K562 (cell line): Measurements from ENCODE around the gene TLE3. TPM values are rescaled to one million over a fixed set of nuclear protein-coding genes. Genes with fewer than 3 reads are reported as not detected.

ENCODE experiments used
- ERF ChIP-seq: fragments of 450-650 bp; formaldehyde crosslinking; IDR thresholded peaks from 2 replicates; pipeline ENCODE4 v1.4.0; 2020; ENCODE audit warnings: mild to moderate bottlenecking, mixed read lengths
- FOXJ2 ChIP-seq: fragments of 200-800 bp; sonication (Bioruptor generic); IDR thresholded peaks from 2 replicates; pipeline ENCODE4 v1.6.1; 2016; ENCODE audit warnings: missing genetic modification characterization, missing compliant biosample characterization
- FOXK2 ChIP-seq, 2 experiments: fragments of 450-650 bp; IDR thresholded peaks in 1 of 2; conservative IDR thresholded peaks in 1 of 2; 2 replicates each; pipeline ENCODE4 v1.6.1; 2016; ENCODE audit warnings: low read depth in 2 of 2, mild to moderate bottlenecking in 1 of 2
- KLF6 ChIP-seq: fragments of 250-450 bp; sonication (Bioruptor Pico); IDR thresholded peaks from 2 replicates; pipeline ENCODE4 v1.4.0; 2020; ENCODE audit warnings: mild to moderate bottlenecking, moderate library complexity, borderline replicate concordance
- MBD2 ChIP-seq: sonication (generic); IDR thresholded peaks from 2 replicates; pipeline ENCODE4 v1.6.1; 2016; ENCODE audit warnings: low read depth, borderline replicate concordance
- MEF2D ChIP-seq: conservative IDR thresholded peaks from 2 replicates; pipeline ENCODE4 v1.6.1; 2016; ENCODE audit warnings: low read depth, missing genetic modification characterization, missing compliant biosample characterization
- NR2C2 ChIP-seq, 2 experiments: fragments of 200-800 bp in 1 of 2; sonication (Bioruptor generic) in 1 of 2; sonication (generic) in 1 of 2; formaldehyde crosslinking in 1 of 2; IDR thresholded peaks; 2 replicates each; pipeline versions ENCODE4 v1.6.1 to v1.8.0; 2016 to 2022; ENCODE audit warnings: mild to moderate bottlenecking in 1 of 2, missing compliant biosample characterization in 1 of 2, missing genetic modification characterization in 1 of 2, missing genetic modification reagents in 1 of 2
- PTBP1 ChIP-seq: fragments of 200-400 bp; formaldehyde crosslinking; IDR thresholded peaks from 2 replicates; pipeline ENCODE4 v1.6.1; 2017; ENCODE audit warnings: low read depth, low read length
- RNF2 ChIP-seq: sonication (generic); IDR thresholded peaks from 2 replicates; pipeline ENCODE4 v1.6.1; 2016
- SP2 ChIP-seq: IDR thresholded peaks from 2 replicates; pipeline ENCODE4 v1.6.1; 2011; ENCODE audit warnings: mild to moderate bottlenecking, low read depth, low read length, moderate library complexity; ENCODE audit not compliant: poor library complexity, severe bottlenecking; ENCODE audit errors: extremely low read depth
- SRSF7 ChIP-seq: fragments of 200-400 bp; formaldehyde crosslinking; optimal IDR thresholded peaks from 2 replicates; pipeline ENCODE3; 2017; ENCODE audit warnings: mild to moderate bottlenecking, low read depth, low read length
- TSC22D4 ChIP-seq: fragments of 450-650 bp; IDR thresholded peaks from 2 replicates; pipeline ENCODE4 v1.6.1; 2016; ENCODE audit warnings: missing genetic modification characterization, missing biosample characterization, control low read depth
- VEZF1 ChIP-seq: fragments of 200-800 bp; sonication (Bioruptor generic); IDR thresholded peaks from 2 replicates; pipeline ENCODE4 v1.6.1; 2017; ENCODE audit warnings: missing genetic modification characterization, missing compliant biosample characterization
- ZC3H8 ChIP-seq: fragments of 450-650 bp; IDR thresholded peaks from 2 replicates; pipeline ENCODE4 v1.6.1; 2017
- ZEB2 ChIP-seq: fragments of 450-650 bp; IDR thresholded peaks from 2 replicates; pipeline ENCODE4 v1.6.1; 2016
- ZNF165 ChIP-seq: fragments of 250-450 bp; sonication (Bioruptor Pico); IDR thresholded peaks from 2 replicates; pipeline ENCODE4 v1.4.0; 2020; ENCODE audit warnings: borderline replicate concordance
- ZNF23 ChIP-seq: fragments of 250-450 bp; sonication (Bioruptor Pico); IDR thresholded peaks from 2 replicates; pipeline ENCODE4 v1.4.0; 2020; ENCODE audit warnings: mild to moderate bottlenecking
- polyA plus RNA-seq, 8 experiments: library from polyadenylated mRNA; depleted of rRNA in 4 of 8; stranded (reverse) in 5 of 8; unstranded in 3 of 8; fragments of >200 nt; fragmentation: Nextera tagmentation in 2 of 8; fragmentation: Illumina TruSeq in 1 of 8; extraction: Ambion mirVana in 2 of 8; extraction: Trizol in 1 of 8; gene quantifications; 2 replicates each; pipeline versions ENCODE4 v1.2.1 to v1.2.3, GENCODE V29; 2011 to 2014; ENCODE audit warnings: inconsistent platforms in 1 of 8, missing spikeins in 1 of 8
- total RNA-seq, 7 experiments: library from RNA; depleted of rRNA in 6 of 7; stranded (reverse); fragments of >200 nt in 6 of 7; fragmentation: Illumina TruSeq in 2 of 7; extraction: Trizol in 2 of 7; gene quantifications; 2 replicates each; pipeline versions ENCODE4 v1.2.1 to v1.2.3, GENCODE V29; 2011 to 2021; ENCODE audit warnings: low replicate concordance in 1 of 7
- TF ChIP-seq, protein P1 (sequence below): sonication (generic); formaldehyde crosslinking; IDR thresholded peaks from 2 replicates; pipeline ENCODE4 v1.8.1; 2023; ENCODE audit warnings: mild to moderate bottlenecking, missing genetic modification reagents
- TF ChIP-seq, protein P2 (sequence below): sonication (generic); formaldehyde crosslinking; IDR thresholded peaks from 2 replicates; pipeline ENCODE4 v1.8.1; 2023; ENCODE audit warnings: mild to moderate bottlenecking, missing genetic modification reagents
- TF ChIP-seq, protein P3 (sequence below), 2 experiments: fragments of 450-650 bp in 1 of 2; IDR thresholded peaks; 2 replicates each; pipeline ENCODE4 v1.6.1; 2011 to 2017; ENCODE audit warnings: low read depth in 2 of 2, antibody characterized with exemption in 1 of 2, borderline replicate concordance in 1 of 2, low read length in 1 of 2, mild to moderate bottlenecking in 1 of 2, mixed read lengths in 1 of 2; ENCODE audit not compliant: control insufficient read depth in 1 of 2

TLE3 gene
- total and polyA plus RNA-seq, 9 of the 15 experiments (the other 6 are each of a cell fraction or from before 2014, with no cell fraction given): 1.5 to 84.2 (median 14.1) TPM

DNA sequence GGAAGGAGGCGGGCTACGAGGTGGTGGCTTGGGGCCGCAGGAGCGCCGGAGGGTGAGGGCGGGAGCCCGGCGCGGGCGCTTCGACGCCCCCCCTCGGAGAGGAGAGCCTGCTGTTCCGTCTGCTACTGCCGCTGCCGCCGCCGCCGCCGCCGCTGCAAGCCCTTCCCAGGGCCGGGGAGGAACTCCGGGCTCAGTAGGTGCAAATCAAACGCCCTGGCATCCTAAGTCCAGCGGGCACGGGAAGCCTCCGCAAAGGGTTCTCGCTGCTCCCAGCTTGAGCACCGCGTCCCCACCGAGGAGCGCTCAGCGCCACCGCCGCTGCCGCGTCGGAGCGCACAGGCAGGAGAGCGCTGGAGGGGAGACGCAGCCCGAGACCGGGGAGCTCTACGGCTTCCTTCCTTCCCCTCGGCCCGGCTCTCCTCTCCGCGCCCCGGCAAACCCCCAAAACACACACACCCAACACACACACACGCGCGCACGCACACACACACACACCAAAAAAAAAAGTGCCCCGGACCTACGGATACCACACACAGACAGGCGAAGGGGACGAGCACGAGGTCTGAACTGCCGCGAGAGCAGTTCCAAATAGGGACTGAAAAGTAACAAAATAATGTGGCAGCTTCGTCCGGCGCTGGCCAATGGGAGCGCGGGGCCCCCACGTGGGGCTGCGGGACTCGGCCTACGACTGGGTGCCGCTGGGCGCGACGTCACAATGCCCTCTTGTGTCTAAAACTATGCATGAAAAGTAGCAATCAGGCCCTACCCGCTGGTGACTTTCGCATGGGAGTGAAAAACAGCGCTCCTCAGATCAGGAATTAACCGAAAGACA lies at the start of gene TLE3 (continued):
- TF ChIP-seq, protein P1, sequence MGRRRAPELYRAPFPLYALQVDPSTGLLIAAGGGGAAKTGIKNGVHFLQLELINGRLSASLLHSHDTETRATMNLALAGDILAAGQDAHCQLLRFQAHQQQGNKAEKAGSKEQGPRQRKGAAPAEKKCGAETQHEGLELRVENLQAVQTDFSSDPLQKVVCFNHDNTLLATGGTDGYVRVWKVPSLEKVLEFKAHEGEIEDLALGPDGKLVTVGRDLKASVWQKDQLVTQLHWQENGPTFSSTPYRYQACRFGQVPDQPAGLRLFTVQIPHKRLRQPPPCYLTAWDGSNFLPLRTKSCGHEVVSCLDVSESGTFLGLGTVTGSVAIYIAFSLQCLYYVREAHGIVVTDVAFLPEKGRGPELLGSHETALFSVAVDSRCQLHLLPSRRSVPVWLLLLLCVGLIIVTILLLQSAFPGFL (CRISPR knock-in tag): no peak
- TF ChIP-seq ZEB2 (no peak), KLF6 (CRISPR knock-in tag) (no peak), FOXJ2 (tag) (no peak), ERF (CRISPR knock-in tag) (no peak), ZNF23 (CRISPR knock-in tag) (no peak), ZNF165 (CRISPR knock-in tag) (no peak; the same call in 1 of the 2 replicates), MEF2D (tag) (no peak; the same call in 1 of the 2 replicates), RNF2 (peak; percentile 71), SRSF7 (no peak), MBD2 (no peak; the same call in 1 of the 2 replicates), ZC3H8 (peak; percentile 72; the same call in 1 of the 2 replicates), FOXK2 (conservative IDR thresholded peaks at IDR 0.05 in 1 of 2, IDR thresholded peaks at IDR 0.05 in 1 of 2; ENCODE audit: low read depth in 2 of 2) (peak; percentile 67; a peak in 3 of 4 replicates), PTBP1 (no peak), SP2 (no peak), NR2C2 (CRISPR knock-in tag; IDR thresholded peaks at IDR 0.05) (peak; percentile 27; the same call in 1 of the 2 replicates), NR2C2 (tag; IDR thresholded peaks at IDR 0.05) (no peak; the same call in 1 of the 2 replicates), VEZF1 (CRISPR knock-in tag) (peak; percentile 83), TSC22D4 (tag) (no peak)
- TF ChIP-seq, protein P2, sequence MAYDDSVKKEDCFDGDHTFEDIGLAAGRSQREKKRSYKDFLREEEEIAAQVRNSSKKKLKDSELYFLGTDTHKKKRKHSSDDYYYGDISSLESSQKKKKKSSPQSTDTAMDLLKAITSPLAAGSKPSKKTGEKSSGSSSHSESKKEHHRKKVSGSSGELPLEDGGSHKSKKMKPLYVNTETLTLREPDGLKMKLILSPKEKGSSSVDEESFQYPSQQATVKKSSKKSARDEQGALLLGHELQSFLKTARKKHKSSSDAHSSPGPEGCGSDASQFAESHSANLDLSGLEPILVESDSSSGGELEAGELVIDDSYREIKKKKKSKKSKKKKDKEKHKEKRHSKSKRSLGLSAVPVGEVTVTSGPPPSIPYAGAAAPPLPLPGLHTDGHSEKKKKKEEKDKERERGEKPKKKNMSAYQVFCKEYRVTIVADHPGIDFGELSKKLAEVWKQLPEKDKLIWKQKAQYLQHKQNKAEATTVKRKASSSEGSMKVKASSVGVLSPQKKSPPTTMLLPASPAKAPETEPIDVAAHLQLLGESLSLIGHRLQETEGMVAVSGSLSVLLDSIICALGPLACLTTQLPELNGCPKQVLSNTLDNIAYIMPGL (CRISPR knock-in tag): 0 out of 2 replicates have a peak, but pooled peaks have one; percentile 37
- TF ChIP-seq, protein P3, sequence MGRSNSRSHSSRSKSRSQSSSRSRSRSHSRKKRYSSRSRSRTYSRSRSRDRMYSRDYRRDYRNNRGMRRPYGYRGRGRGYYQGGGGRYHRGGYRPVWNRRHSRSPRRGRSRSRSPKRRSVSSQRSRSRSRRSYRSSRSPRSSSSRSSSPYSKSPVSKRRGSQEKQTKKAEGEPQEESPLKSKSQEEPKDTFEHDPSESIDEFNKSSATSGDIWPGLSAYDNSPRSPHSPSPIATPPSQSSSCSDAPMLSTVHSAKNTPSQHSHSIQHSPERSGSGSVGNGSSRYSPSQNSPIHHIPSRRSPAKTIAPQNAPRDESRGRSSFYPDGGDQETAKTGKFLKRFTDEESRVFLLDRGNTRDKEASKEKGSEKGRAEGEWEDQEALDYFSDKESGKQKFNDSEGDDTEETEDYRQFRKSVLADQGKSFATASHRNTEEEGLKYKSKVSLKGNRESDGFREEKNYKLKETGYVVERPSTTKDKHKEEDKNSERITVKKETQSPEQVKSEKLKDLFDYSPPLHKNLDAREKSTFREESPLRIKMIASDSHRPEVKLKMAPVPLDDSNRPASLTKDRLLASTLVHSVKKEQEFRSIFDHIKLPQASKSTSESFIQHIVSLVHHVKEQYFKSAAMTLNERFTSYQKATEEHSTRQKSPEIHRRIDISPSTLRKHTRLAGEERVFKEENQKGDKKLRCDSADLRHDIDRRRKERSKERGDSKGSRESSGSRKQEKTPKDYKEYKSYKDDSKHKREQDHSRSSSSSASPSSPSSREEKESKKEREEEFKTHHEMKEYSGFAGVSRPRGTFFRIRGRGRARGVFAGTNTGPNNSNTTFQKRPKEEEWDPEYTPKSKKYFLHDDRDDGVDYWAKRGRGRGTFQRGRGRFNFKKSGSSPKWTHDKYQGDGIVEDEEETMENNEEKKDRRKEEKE (IDR thresholded peaks at IDR 0.05; ENCODE audit: borderline replicate concordance in 1 of 2, control insufficient read depth in 1 of 2, low read depth in 2 of 2, low read length in 1 of 2): no peak
